Glutamatergic neuron (in vitro differentiated cells): ENCODE results near the gene TMEM18. TPM values are rescaled to one million over a fixed set of nuclear protein-coding genes. Genes with fewer than 3 reads are reported as not detected.

Experiments
- DNase-seq: peaks from one replicate; pipeline ENCODE4 v3.0.0; 2022
- H3K27ac Mint-ChIP-seq: one replicate; pipeline ENCODE4 v1.8.0; 2020; ENCODE audit warnings: mild to moderate bottlenecking, mixed read lengths, inconsistent platforms; ENCODE audit not compliant: unreplicated experiment
- H3K27me3 Mint-ChIP-seq: one replicate; pipeline ENCODE4 v1.8.0; 2020; ENCODE audit warnings: mild to moderate bottlenecking, moderate library complexity, mixed read lengths, inconsistent platforms; ENCODE audit not compliant: unreplicated experiment
- H3K36me3 Mint-ChIP-seq: one replicate; pipeline ENCODE4 v1.8.0; 2020; ENCODE audit warnings: mild to moderate bottlenecking, mixed read lengths, inconsistent platforms; ENCODE audit not compliant: unreplicated experiment
- H3K4me1 Mint-ChIP-seq: one replicate; pipeline ENCODE4 v1.8.0; 2020; ENCODE audit warnings: mild to moderate bottlenecking, low read depth, mixed read lengths, inconsistent platforms; ENCODE audit not compliant: unreplicated experiment
- H3K4me3 Mint-ChIP-seq: one replicate; pipeline ENCODE4 v1.8.0; 2020; ENCODE audit warnings: mild to moderate bottlenecking, mixed read lengths, inconsistent platforms; ENCODE audit not compliant: unreplicated experiment
- H3K9me3 Mint-ChIP-seq: one replicate; pipeline ENCODE4 v1.8.0; 2020; ENCODE audit warnings: mild to moderate bottlenecking, moderate library complexity, mixed read lengths, inconsistent platforms; ENCODE audit not compliant: unreplicated experiment
- CTCF ChIP-seq: fragments of 200-600 bp; sonication (generic); IDR thresholded peaks from one replicate; pipeline ENCODE4 v1.5.0; 2021; ENCODE audit not compliant: partially characterized antibody, unreplicated experiment
- total RNA-seq: library from RNA; stranded (reverse); fragmentation: NEBNext Ultra II Directional; extraction: Animal tissue kit (Norgen Biotek cat#: 25700); gene quantifications from one replicate; pipeline ENCODE4 v1.2.1, GENCODE V29; 2021; ENCODE audit not compliant: unreplicated experiment

Gene TMEM18
- total RNA-seq, 1 donor from 2014 or later: 22.0 TPM

GRCh38 chr2:618005-618404 lies 59.2 kb downstream of the TMEM18 start:
- Mint-ChIP-seq H3K27me3 (peaks cover 2% of the 10 kb centered on the region), H3K9me3 (no peaks in the 10 kb centered on the region), H3K4me3 (no peak overlapping the region), H3K4me1 (no peaks in the 10 kb centered on the region), H3K27ac (no peak overlapping the region), H3K36me3 (no peaks in the 10 kb centered on the region)
- TF ChIP-seq CTCF: no peak
- no peak for DNase-seq
